ENCODE measurements around the gene GAGE12E. TPM values are rescaled to one million over a fixed set of nuclear protein-coding genes. Genes with fewer than 3 reads are reported as not detected.

Gene GAGE12E
- total RNA-seq, 6 experiments from 2014 or later, result not detected

Other genes with a start within 250 kb of the GAGE12E start
- gene GAGE10, start 247.6 kb upstream of the GAGE12E start, total RNA-seq (2021; fragmentation: NEBNext Ultra II Directional; extraction: Animal tissue kit (Norgen Biotek cat#: 25700)), result not detected
- not detected for gene GAGE12J, start 229.3 kb upstream of the GAGE12E start, total RNA-seq (2021; fragmentation: NEBNext Ultra II Directional; extraction: Animal tissue kit (Norgen Biotek cat#: 25700))
- not detected for gene GAGE13, start 219.7 kb upstream of the GAGE12E start, total RNA-seq (2021; fragmentation: NEBNext Ultra II Directional; extraction: Animal tissue kit (Norgen Biotek cat#: 25700))
- not detected for gene GAGE12C, start 19.1 kb upstream of the GAGE12E start, total RNA-seq (2021; fragmentation: NEBNext Ultra II Directional; extraction: Animal tissue kit (Norgen Biotek cat#: 25700))
- not detected for gene GAGE12D, start 9.6 kb upstream of the GAGE12E start, total RNA-seq (2021; fragmentation: NEBNext Ultra II Directional; extraction: Animal tissue kit (Norgen Biotek cat#: 25700))
- gene GAGE12F, start 9.6 kb downstream of the GAGE12E start, total RNA-seq (2021; fragmentation: NEBNext Ultra II Directional; extraction: Animal tissue kit (Norgen Biotek cat#: 25700)), result not detected
- not detected for gene GAGE12G, start 19.1 kb downstream of the GAGE12E start, total RNA-seq (2021; fragmentation: NEBNext Ultra II Directional; extraction: Animal tissue kit (Norgen Biotek cat#: 25700))
- not detected for gene GAGE12H, start 28.7 kb downstream of the GAGE12E start, total RNA-seq (2021; fragmentation: NEBNext Ultra II Directional; extraction: Animal tissue kit (Norgen Biotek cat#: 25700))
- not detected for gene GAGE2A, start 38.2 kb downstream of the GAGE12E start, total RNA-seq (2021; fragmentation: NEBNext Ultra II Directional; extraction: Animal tissue kit (Norgen Biotek cat#: 25700))
- not detected for gene GAGE1, start 47.7 kb downstream of the GAGE12E start, total RNA-seq (2021; fragmentation: NEBNext Ultra II Directional; extraction: Animal tissue kit (Norgen Biotek cat#: 25700))
- under 1 TPM in 1 of 6 experiments, not detected in 5; 0.34 TPM for gene PAGE1, start 144.7 kb downstream of the GAGE12E start, total RNA-seq (2021; fragmentation: NEBNext Ultra II Directional; extraction: Animal tissue kit (Norgen Biotek cat#: 25700))

Measured in HFFc6 (cell line).